Right atrium auricular region (tissue), 2 donors: Measurements from ENCODE around the gene CD276. TPM values are rescaled to one million over a fixed set of nuclear protein-coding genes. Genes with fewer than 3 reads are reported as not detected.

Source experiments
- DNase-seq: peaks from one replicate; pipeline ENCODE4 v3.0.0-alpha.2; 2019; ENCODE audit warnings: low spot score
- H3K27ac ChIP-seq, 2 donors: fragments of 200-600 bp; sonication (generic); 1 replicate in 1 of 2; 2 replicates in 1 of 2; pipeline ENCODE4 v1.5.1; 2016 to 2019
- H3K27me3 ChIP-seq, 2 donors: fragments of 200-600 bp; sonication (generic); one replicate each; pipeline versions ENCODE4 v1.5.1 to v1.6.0; 2017 to 2019
- H3K36me3 ChIP-seq: fragments of 200-600 bp; sonication (generic); one replicate; pipeline ENCODE4 v1.5.1; 2016
- H3K4me1 ChIP-seq, 2 donors: fragments of 200-600 bp; sonication (generic); one replicate each; pipeline versions ENCODE4 v1.5.1 to v1.6.0; 2017 to 2019
- H3K4me3 ChIP-seq, 2 donors: fragments of 200-600 bp; sonication (generic); 1 replicate in 1 of 2; 2 replicates in 1 of 2; pipeline ENCODE4 v1.5.1; 2017 to 2019; ENCODE audit warnings: mild to moderate bottlenecking in 1 of 2, moderate library complexity in 1 of 2
- H3K9me3 ChIP-seq, 2 donors: fragments of 200-600 bp; sonication (generic); one replicate each; pipeline ENCODE4 v1.5.1; 2019
- total RNA-seq, 2 donors: library from RNA; depleted of rRNA; stranded (reverse); fragments of >200 nt; gene quantifications; one replicate each; pipeline ENCODE4 v1.1.0, GENCODE V29; 2016
- TF ChIP-seq, protein P1 (sequence below), 2 donors: fragments of 200-600 bp; sonication (generic); IDR thresholded peaks; one replicate each; pipeline ENCODE4 v1.5.1; 2019; ENCODE audit warnings: antibody characterized with exemption in 2 of 2

Gene CD276
- total RNA-seq, 2 donors from 2014 or later = 31.2 to 60.4 TPM

DNA sequence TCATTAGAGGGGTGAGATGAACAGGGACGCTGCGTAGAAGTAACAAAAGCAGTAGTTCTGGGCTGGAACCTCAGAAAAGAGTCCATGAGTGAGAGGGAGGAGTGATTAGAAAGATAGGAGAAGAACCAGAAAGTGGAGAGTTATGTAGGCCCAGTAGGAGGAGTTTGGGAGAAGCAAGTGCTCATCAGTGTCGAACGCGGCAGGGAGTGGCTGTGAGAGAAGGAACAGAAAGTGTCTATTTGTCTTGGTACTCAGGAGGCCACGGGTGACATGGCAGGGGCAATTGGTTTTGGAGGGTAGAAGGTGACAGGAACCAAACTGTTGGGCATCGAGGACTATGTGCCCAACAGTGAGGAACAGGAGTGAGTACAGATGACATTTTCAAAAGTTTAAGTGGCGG is 70.3 kb downstream of the CD276 start:
- TF ChIP-seq, protein P1, sequence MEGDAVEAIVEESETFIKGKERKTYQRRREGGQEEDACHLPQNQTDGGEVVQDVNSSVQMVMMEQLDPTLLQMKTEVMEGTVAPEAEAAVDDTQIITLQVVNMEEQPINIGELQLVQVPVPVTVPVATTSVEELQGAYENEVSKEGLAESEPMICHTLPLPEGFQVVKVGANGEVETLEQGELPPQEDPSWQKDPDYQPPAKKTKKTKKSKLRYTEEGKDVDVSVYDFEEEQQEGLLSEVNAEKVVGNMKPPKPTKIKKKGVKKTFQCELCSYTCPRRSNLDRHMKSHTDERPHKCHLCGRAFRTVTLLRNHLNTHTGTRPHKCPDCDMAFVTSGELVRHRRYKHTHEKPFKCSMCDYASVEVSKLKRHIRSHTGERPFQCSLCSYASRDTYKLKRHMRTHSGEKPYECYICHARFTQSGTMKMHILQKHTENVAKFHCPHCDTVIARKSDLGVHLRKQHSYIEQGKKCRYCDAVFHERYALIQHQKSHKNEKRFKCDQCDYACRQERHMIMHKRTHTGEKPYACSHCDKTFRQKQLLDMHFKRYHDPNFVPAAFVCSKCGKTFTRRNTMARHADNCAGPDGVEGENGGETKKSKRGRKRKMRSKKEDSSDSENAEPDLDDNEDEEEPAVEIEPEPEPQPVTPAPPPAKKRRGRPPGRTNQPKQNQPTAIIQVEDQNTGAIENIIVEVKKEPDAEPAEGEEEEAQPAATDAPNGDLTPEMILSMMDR (IDR thresholded peaks at IDR 0.05) = no peak
- H3K9me3 ChIP-seq = no peaks in the 10 kb centered on the region
- H3K27me3 ChIP-seq = no peaks in the 10 kb centered on the region
- H3K36me3 ChIP-seq = no peaks in the 10 kb centered on the region
- no peak overlapping the region for H3K4me3 ChIP-seq
- H3K27ac ChIP-seq = no peak overlapping the region
- peaks cover 0 to 36% of the 10 kb centered on the region in 2 donors for H3K4me1 ChIP-seq
- no peak for DNase-seq

DNA sequence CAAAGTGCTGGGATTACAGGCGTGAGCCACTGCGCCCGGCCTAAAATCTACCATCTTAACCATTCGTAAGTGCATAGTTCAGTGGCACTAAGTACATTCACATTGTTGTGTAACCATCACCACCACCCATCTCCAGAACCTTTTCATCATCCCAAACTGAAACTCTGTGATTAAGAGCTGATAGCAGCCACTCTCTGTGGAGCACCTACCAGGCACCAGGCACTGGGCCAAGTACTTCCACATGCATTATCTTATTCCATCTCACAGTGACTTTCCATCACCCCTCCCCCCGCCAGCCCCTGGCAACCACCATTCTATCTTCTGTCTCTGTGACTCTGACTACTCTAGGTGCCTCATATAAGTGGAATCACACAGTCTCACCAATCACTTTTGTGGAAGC is 71.3 kb downstream of the CD276 start:
- Histone ChIP-seq H3K27ac (no peak overlapping the region), H3K4me1 (peaks cover 0 to 33% of the 10 kb centered on the region in 2 donors), H3K36me3 (no peaks in the 10 kb centered on the region), H3K27me3 (no peaks in the 10 kb centered on the region), H3K9me3 (no peaks in the 10 kb centered on the region), H3K4me3 (no peak overlapping the region)
- TF ChIP-seq, protein P1 (IDR thresholded peaks at IDR 0.05) = no peak
- DNase-seq = no peak

DNA sequence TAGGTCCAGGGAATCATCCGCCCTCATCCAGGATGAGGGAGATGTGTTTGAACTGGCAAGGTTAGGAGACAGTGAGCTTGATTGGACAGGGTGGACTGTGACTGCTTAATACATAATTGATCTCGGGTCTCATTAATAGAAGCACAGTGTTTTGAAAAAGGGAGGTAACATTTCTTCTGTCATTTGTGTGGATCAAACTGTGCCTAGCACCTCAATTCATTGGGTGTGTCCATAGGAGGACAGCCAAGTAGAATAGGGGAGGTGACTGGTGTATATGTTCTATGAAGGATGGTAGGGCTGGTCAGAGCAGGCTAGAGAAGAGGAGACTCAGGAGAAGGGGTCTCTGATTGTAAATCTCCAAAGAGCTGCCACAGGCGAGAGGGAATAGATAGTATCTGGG is 71.8 kb downstream of the CD276 start:
- Histone ChIP-seq H3K36me3 (no peaks in the 10 kb centered on the region), H3K4me1 (peaks cover 0 to 28% of the 10 kb centered on the region in 2 donors), H3K27me3 (no peaks in the 10 kb centered on the region), H3K27ac (no peak overlapping the region), H3K4me3 (no peak overlapping the region), H3K9me3 (no peaks in the 10 kb centered on the region)
- TF ChIP-seq, protein P1 (IDR thresholded peaks at IDR 0.05) = no peak
- no peak for DNase-seq

DNA sequence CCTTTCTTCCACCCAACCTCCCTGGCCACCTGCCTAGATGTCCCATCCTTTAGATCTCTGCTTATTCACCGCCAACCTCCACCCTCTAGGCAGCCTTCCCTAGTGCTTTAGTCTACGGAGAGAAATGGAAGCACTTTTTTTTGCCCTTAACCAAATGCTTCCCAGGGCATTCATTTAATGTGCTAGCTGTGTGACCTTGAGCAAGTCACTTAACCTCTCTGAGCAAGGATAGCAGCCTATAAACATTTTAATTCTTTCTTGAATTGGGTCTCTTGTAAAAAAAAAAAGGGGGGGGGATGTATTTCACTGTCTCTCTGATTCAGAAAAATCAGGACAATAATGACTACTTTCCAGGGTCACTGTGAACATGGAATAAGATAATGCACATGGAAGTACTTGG is 72.2 kb downstream of the CD276 start:
- H3K4me3 ChIP-seq = no peak overlapping the region
- no peak overlapping the region for H3K27ac ChIP-seq
- no peak for DNase-seq
- H3K36me3 ChIP-seq = no peaks in the 10 kb centered on the region
- no peaks in the 10 kb centered on the region for H3K27me3 ChIP-seq
- H3K4me1 ChIP-seq = peaks cover 0 to 24% of the 10 kb centered on the region in 2 donors
- no peaks in the 10 kb centered on the region for H3K9me3 ChIP-seq
- TF ChIP-seq, protein P1 (IDR thresholded peaks at IDR 0.05) = no peak

DNA sequence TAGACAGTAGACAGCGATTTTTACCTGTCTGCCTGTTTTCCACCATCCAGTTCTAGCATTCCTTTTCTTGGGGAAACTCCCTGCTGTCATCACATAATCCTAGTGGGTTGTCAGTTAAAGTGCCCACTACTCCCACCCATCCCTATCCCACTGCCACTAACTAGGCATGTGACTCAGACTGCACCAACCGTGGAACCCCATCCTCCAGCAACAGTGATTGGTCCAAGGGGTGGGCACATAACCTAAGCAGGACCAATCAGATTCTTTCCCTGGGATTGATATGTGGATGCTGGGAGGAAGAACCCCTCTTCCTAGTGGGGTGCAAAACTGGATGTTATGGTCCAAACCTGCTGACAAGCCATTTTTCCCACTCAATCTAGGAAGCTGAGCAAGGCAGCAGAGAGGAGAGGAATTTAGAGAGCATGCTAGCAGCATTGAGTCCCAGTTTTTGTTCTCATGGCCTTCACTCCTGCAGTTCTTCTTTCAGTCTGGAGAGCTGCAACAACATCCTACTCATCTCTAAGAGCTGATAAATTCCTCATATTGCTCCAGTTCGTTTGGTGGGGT is 72.8 kb downstream of the CD276 start:
- Histone ChIP-seq H3K4me1 (peaks cover 0 to 17% of the 10 kb centered on the region in 2 donors), H3K36me3 (no peaks in the 10 kb centered on the region), H3K9me3 (no peaks in the 10 kb centered on the region), H3K27me3 (no peaks in the 10 kb centered on the region), H3K4me3 (no peak overlapping the region), H3K27ac (no peak overlapping the region)
- TF ChIP-seq, protein P1 (IDR thresholded peaks at IDR 0.05) = no peak
- DNase-seq = no peak

DNA sequence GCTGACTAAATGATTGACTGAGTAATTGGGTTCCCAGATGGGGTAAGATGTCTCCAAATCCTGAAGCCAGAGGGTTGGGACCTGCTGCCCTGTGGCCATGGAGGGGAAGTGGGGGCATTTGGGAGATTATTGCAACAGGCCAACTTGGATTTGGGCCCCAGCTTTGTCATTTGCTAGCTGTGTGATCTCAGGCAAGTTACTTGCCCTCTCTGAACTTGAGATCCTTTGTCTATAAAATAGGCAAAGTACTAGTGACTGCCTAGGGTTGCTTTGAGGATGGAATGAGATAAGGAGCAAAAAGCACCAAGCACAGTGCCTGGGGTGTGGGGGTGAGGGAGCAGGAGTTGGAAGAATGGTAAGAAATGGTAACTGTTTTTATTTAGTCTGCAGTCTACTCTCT is 73.4 kb downstream of the CD276 start:
- no peak overlapping the region for H3K27ac ChIP-seq
- H3K27me3 ChIP-seq = no peaks in the 10 kb centered on the region
- H3K4me3 ChIP-seq = no peak overlapping the region
- no peak for DNase-seq
- H3K4me1 ChIP-seq = peaks cover 0 to 13% of the 10 kb centered on the region in 2 donors
- no peaks in the 10 kb centered on the region for H3K36me3 ChIP-seq
- TF ChIP-seq, protein P1 (IDR thresholded peaks at IDR 0.05) = no peak
- H3K9me3 ChIP-seq = no peaks in the 10 kb centered on the region
